Measurements from ENCODE around the gene STK39.
"Not testable (repeated sequence)": the region's sequence is repeated elsewhere in the genome, so short reads cannot be mapped to it uniquely, and the experiment has no call there.

STK39 gene

DNA sequence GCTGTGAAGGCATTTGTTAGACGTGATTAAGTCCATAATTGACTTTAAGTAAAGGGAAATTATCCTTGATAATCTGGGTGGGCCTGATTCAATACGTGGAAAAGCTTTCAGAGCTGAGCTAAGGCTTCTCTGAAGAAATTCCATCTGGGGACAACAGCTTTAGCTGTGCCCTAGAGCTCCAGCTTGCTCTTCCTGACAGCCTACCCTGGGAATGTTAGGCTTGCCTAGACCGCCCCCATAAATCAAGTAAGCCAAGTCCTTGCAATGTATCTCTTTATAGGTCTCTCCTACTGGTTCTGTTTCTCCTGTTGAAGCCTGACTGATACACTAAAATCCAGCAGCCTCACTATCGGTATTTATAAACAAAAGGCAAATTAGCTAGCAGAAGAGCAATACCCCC is 160.0 kb downstream of the STK39 start:
- DNase-seq (ENCODE audit: low read depth), result no peak

DNA sequence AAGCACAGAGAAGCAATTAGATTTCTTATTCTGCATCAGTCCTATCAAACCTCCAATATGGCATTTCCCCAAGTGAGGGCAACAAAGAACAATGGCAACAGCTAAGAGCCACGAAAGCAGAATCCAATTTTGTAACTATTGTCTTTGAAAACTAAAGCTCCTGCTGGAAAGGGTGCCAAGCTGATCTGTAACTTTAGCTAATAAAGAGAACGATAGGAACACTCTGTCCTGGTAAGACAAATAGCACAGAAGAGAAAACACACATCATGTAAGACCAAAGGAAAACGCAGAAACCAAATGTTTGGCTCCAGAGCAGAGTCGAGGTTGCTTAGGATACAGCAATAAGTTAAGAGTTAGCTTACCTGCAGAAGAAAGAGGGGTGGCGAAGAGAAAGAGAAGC is 160.5 kb downstream of the STK39 start:
- DNase-seq (ENCODE audit: low read depth), result no peak

DNA sequence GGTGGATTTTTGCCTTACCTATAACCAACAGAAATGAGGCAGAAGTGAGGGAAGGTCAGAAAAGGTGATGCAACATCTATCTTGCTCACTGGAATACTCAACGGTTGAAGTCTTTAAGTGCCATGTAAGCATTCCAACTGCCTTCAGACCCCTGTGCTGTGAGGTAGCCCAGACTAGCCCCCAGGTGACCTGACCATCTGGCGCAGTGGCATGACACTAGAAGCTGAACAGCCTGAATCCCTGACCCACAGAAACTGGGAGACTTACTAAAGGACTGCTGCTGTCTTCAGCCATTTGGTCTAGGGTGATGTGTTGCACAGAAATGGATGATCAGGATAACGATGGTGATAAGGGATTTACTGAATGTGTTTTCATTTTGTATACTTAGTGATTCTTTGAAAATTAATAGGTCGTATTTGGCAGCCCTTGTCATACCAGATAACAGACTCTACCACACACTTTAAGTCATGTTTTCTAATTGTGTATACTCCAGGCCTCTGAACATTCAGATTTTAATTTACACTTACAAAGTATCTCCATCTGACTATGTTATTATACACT is 161.5 kb downstream of the STK39 start:
- no peak for DNase-seq (ENCODE audit: low read depth)

DNA sequence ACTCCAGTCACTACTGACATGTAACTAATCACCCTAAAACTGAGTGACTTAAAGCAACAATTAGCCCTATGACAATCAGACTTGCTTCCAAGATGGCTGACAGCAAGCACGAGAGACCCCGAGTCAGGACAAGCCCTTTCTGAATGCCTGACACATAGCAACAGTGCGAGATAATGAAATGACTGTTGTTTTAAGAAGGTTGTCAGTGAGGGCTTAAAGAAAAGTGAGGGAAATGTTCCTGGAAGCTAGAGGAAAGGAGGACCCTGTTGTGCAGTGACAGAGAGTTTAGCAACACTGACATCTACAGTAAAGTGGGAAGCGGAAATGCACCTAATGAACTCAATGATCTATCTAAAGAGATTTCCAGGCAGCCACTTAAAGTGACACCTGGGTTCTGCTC is 163.1 kb downstream of the STK39 start:
- DNase-seq (ENCODE audit: low read depth), result no peak

DNA sequence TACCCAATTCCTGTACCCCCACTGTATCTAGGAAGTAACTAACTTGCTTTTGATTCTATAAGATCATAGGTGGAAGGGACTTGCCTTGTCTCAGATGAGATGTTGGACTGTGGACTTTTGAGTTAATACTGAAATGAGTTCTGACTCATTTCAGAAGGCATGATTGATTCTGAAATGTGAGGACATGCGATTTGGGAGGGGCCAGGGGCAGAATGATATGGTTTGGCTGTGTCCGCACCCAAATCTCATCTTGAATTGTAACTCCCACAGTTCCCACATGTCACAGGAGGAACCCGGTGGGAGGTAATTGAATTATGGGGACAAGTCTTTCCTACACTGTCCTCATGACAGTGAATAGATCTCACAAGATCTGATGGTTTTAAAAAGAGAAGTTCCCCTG is 165.9 kb downstream of the STK39 start:
- not testable (repeated sequence) for DNase-seq (ENCODE audit: low read depth)

DNA sequence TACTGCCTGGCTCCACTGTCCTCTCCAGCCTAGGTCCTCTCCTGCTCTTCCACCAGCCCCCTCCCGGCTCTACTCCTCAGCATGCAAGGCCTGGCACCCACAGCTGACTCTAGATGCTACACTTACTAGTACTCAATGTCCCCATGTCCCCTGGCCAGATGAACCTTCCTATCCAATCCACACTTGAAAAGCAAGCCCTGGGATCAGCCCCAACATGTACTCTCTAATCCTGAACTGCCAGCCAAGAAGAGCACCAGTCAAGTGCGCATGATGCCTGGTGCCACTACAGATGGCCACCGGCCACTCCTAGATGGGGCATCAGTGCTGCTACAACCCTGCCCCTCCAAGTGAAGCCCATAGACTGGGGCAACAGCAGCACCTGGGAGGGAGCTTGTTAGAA is 168.2 kb downstream of the STK39 start:
- DNase-seq (ENCODE audit: low read depth), result no peak

DNA sequence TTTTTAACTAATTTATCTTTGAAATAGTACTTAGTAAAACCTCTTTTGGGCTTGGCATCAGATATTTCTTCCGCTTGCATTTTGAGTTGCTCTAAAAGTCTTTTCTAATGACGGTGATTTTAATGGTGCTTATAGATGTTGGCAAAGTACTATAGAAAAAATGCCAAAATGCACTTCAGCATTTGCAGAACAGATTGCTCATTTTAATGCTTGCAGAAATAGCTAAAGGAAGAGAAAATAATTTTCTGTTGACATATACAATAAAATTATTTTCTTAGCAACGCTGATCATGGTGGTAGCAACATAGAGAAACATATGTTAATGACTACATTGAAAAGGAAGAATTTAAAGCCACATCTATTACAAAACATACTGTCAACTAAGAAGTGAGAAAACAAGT is 170.7 kb downstream of the STK39 start:
- DNase-seq (ENCODE audit: low read depth), result no peak

DNA sequence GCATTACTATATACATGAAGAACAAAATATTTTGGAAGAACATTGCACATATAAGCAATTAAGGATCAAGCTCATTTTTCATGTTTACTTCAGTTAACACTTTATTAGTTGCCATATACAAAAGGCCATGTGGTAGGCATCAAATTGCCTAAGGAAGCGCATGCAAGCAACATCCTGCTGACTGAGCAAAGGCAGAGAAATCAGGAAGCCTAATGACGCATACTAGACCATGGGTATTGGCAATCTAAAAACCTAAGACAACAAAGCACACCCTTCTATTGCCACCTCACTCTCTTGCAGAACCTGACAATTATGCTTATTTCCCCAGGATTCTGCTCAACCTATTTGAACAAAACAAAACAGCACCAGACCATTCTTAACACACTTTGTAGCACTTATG is 171.9 kb downstream of the STK39 start:
- DNase-seq (ENCODE audit: low read depth), result no peak

DNA sequence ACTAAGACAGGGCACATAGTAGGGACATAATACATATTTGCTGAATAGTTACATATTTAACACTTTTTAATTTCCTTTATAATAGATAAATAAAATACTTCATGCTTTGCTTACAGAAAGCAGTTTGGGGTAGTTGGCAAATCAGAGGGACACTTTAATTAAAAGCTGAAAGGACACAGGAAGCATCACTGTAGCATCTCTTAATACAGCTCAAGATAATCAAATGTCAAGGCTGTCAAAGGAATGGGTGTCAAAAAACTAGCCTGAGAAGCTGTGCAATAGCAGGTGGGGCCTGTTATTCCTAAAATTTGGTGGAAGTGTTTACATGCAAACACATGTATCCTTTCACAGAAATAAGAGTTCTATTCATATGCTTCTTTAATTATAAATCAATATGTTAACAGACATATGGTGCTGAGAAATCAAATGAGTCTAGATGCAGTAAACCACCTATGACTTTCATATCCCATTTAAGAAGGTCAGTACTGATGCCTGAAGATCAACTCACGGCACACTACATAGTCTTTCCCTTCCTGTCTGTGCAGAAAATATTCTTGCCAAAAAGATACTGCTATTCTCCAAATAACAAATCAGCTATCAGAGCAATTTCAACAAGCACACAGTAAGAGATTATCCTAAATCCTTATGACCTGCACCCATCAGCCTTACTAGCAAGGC is 174.6 kb downstream of the STK39 start:
- DNase-seq (ENCODE audit: low read depth), result no peak

DNA sequence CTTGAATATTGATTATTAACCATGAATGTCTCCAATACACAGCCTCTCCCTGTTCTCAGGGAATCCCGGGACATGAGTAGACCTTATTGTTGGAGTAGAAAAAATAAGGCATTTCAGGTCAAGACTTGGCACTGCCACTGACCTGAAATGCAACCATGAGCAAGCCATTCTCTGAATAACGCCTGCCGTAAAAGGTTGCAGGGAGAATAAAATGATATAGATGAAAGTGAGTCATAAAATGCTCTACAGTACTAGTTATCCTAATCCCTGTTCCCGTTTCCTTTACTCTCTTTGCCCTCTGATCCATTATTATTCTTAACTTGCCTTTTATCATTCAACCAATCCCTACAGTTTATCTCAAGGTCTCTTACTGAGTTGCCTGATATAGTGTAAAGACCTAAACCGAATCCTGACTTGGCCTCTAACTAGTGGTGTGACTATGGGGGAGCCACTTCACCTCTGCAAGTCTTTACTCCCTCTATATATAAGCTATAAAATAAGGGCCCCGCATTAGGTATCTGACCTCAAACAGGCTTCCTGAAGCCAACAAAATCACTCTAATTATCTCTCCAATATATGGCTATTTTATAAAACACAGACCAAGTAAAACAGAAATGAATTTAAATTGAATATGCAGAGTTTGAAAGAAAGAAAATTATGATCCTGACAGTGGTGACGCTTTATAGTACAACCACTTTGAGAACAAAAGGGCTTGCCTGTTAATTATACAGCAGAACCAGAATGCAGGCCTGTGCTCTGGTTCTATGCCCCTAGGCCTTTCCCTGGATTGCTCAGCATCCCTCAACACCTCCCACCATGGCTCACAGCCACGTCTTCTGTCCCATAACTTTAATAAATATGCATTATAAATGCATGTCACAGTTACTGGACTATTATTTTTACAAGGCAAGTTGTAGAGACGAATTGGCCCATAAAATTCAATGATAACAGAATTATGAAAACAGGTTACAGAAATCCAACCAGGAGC is 183.1 kb downstream of the STK39 start:
- no peak for DNase-seq (ENCODE audit: low read depth)

DNA sequence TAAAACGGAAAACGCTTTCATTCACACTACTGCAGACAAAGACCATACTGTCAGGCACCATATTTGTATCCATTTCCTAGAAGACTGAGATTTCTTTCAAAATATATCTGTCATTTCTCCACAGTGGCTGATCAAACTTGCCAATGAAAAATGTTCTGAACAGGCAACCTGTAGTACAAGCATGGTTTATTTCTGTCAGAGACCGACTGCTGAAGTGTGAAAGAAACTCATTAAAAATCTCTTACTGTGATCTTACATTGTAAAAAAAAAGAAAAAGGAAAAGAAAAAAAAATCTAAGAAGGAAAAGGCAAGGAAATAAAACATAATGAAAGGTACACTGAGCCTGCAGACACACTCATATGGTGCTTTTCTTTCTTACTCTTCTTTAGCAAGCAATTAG is 184.5 kb downstream of the STK39 start:
- no peak for DNase-seq (ENCODE audit: low read depth)

DNA sequence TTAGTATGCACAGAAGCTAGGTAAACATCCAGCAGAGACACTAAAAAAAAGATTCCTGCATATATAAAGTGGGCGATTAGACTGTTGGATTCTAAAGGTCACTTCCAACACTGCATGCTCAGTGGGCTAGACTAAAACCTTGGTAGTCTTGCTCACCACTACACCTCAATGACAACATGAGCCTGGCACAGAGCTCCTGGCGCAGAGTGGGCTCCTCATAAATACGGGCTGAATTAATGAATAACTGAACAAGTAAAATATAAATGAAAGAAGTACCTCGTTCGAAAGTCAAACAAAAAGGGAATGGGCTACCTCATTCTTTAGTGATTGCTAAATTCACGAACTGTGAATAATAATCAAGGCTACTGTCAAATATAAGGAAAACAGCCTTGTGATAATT is 185.3 kb downstream of the STK39 start:
- no peak for DNase-seq (ENCODE audit: low read depth)

DNA sequence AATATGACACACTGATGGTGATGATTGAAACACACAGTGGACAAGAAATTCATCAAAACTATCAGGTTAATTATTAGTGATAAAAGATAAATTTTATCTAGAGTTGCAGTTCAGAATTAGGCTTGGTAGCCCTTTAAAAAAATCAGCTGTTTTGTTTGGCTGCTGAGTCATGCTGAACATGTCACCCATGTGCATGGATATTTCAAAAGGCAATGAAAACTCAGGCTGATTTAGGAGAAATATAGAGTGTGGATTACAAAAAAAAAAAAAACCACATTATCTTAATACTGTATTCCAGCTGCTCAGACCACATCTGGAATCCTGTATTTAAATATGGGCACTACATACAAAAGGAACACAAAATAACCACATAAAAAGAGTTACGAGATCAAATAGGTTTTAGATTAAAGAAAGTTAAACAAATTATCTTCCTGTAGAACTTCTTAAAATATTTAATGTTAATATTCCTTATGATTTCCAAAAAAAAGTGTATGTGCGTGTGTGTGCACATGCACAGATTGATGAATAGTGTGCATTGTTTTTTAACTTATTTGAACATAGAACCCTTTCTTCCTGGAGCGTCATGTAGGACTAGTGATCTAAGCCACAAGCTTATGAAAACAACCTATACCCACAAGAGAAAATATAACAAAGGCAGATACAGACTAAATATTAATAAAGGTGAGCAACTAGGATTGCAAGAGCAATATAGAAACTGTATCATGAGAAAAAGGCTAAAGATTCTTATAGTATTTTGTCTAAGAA is 186.2 kb downstream of the STK39 start:
- DNase-seq (ENCODE audit: low read depth), result no peak

DNA sequence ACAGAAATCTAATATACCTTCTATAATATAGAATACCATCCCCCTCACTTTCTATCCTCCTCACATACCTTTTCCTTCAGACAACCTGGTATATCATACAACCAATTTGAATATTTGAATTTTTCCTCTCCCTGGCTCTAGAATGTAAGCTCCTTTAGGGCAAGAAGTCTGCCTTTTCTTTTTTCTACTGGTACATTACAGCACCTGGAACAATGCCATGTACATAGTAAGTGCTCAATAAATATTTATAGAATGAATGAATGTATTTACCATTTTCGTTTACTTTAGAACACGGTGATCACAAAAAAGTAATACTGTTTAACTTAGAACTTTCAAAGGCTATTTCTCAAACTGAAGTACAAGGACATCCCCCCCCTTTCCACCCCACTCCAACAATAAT is 187.6 kb downstream of the STK39 start:
- no peak for DNase-seq (ENCODE audit: low read depth)

DNA sequence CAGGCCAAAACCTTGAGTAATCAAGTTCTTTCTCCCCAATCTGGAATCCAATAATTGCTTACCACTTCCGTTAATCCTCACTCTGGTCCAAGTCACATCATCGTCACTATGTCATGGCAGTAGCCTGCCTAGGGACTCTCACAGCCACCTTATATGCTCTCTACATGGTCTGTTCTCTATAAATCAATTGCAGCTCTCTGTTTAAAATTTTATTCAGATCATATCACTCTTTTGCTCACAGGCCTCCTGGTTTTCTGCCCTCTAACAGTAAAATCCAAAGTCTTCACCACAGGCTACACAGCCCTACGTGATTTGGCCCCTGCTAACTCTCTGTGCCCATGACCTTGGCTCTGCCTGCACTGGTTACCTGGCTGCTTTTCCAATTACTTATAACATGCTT is 188.7 kb downstream of the STK39 start:
- DNase-seq (ENCODE audit: low read depth), result no peak

DNA sequence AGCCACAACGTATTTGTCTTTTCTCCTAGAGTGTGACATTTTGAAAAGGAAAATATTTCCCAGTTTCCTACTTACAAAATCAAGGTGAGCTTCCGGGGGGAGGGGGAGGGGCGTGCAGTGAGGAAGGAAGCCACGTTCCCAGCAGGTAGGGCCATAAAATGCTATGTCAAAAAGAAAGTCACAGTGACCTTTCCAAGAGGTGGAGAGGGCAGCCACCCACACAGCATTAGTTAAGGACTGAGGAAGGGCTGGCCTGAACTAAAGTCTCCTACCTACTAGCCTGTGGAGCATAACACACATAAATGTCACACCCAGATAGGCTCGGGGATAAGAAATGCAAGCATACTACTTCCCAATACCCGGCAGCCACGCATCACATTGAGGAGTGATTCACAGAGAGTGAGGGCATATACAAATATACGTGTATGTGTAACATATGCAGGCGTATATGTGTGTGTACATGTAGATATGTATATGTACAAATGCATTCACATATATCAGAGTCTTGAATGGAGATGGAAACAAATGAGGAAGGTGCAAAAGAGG is 191.1 kb downstream of the STK39 start:
- DNase-seq (ENCODE audit: low read depth), result no peak

DNA sequence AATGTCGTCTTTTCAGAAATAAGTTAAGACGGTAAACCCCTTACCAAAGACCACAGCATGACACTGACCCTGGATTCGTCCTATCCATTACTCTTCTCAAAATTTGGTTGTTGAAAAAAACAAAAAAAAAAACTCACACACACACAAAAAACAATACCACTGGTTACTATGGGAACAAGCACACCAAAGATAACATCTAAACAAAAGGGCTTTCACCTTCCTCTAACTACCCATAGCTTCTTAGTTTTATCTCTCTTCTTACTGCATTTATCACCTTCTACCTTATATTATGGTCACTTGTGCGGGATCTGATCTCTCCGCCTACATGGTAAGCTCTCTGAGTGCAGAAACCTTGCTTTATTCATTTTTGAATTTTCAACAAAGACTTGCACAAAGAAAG is 192.7 kb downstream of the STK39 start:
- no peak for DNase-seq (ENCODE audit: low read depth)

DNA sequence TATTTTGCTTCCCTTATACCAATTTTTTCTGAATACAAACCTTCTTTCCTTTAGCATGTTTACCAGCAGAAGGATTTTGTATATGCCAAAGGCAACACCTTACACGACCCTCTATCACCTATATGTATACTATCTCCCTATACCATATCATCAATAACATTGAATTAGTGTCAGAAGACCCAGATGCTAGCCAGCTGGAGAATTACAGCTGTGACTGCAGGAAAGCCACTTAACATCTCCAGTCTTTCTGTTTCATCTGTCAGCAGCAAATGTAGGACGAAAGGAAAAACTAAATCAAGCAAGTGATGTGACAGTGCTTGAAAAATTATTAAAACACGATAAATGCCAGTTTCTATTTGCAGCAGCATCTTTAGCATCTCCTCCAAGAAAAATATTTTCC is 193.7 kb downstream of the STK39 start:
- DNase-seq (ENCODE audit: low read depth), result no peak

DNA sequence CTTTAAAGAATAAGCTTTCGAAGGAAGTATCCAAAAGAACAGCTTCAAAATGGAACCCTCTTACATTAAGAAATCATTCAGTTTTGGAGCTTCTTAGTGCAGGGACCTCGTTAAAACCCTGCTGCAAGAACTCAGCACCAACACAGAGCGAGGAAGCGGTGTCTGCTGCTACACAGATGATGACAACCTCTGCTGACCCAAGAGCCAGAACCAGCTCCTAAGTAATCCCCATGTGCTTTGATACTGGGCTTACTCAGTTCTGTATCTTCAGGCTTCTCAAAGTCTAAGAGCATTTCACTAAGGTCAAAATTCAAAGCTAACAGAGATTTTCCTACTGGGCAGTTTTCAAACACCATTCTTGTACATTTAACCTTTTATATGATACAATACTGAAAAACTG is 194.6 kb downstream of the STK39 start:
- no peak for DNase-seq (ENCODE audit: low read depth)

DNA sequence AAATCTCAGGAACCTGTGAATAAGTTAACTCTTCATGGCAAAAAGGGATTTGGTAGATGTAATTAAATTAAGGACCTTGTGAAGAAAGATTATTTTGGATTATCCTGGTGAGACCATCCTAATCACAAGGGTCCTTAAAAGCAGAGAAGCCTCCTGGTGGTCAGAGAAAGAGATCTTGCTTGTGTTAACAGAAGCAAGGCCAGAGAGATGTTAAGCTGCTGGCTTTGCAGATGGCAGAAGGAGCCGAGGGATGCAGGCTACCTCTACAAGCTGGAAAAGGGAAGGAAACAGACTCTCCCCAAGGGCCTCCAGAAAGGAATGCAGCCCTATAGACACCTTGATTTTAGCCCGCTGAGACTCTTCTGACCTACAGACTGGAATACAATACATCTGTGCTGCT is 197.0 kb downstream of the STK39 start:
- no peak for DNase-seq (ENCODE audit: low read depth)

DNA sequence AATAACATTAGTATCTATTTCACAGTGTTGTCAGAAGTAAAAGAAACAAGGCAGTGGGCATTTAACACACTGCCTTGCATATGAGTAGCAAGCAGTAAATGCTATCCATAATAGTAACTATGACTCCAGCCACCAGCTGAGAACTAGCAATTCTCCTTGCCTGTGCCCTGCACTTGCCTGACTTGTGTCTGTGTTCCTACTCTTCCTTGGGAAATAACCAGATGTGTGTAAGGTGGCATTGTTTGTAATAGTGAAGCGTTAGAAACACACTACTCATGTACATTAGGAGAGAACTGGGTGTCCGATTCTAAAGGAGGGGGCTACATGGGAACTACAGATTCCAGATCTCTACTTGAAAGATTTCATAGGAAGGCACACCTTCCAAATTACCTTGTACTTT is 197.8 kb downstream of the STK39 start:
- no peak for DNase-seq (ENCODE audit: low read depth)

DNA sequence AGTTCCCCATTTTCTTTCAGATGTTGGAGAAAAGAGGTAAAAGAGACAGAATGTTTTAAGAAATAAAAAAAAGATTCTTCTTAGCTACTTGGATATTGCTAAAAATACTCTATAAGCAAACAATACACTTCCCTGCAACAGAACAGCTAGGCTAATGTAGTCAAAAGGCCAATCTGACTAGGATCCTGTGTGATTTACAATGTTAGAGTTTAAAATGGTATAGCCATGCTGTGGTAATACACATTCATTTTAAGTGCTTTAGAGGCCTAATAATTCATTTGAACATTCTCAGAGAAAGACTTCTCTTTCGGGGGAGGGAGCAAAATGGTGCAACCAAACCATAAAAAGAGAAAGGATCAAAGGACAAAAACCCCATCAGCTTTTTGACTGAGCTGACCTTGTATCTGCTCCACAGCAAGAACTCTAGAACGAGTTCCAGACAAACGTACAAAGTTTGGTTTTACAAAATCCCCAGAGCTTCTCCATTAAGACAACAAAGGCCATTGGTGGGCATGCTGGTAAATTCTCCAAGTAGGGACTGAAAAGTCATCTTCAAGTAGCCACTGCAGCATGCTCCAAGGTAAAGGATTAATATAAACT is 200.2 kb downstream of the STK39 start:
- DNase-seq (ENCODE audit: low read depth), result no peak

All from T follicular helper cell (primary cell).